ENCODE results near the gene MEAK7.

- no peak for TF ChIP-seq YY1 (IDR thresholded peaks at IDR 0.05; ENCODE audit: insufficient read depth, insufficient read length)
- TF ChIP-seq SUZ12 (IDR thresholded peaks at IDR 0.05; ENCODE audit: extremely low read depth, insufficient read depth, insufficient read length) = no peak
- no peak for TF ChIP-seq ZNF274 (IDR thresholded peaks at IDR 0.05; ENCODE audit: low read depth, low read length)
These were observed 49.5 kb upstream of the MEAK7 start for GRCh38 chr16:84553873-84554399.

All from NT2/D1 (cell line).